HL-60 (cell line): ENCODE results near the gene ITGA3.

Experiments
- CTCF ChIP-seq: IDR thresholded peaks from one replicate; pipeline ENCODE4 v1.5.1; 2011; ENCODE audit warnings: low read length, control low read depth, inconsistent platforms; ENCODE audit not compliant: insufficient read depth
- GABPA ChIP-seq: IDR thresholded peaks from 2 replicates; pipeline ENCODE4 v1.6.1; 2012; ENCODE audit warnings: low read depth
- POLR2AphosphoS5 ChIP-seq: IDR thresholded peaks from 2 replicates; pipeline ENCODE4 v1.6.1; 2012; ENCODE audit warnings: low read depth
- REST ChIP-seq: IDR thresholded peaks from 2 replicates; pipeline ENCODE4 v1.6.1; 2012; ENCODE audit warnings: low read depth; ENCODE audit not compliant: insufficient replicate concordance

GRCh38 chr17:50066995-50067394, 11.1 kb downstream of the ITGA3 start:
- TF ChIP-seq REST (no peak), CTCF (no peak), POLR2AphosphoS5 (no peak), GABPA (no peak)
